ENCODE measurements around the gene UGT8.
"Not testable (repeated sequence)": the region's sequence is repeated elsewhere in the genome, so short reads cannot be mapped to it uniquely, and the experiment has no call there.

The UGT8 gene, protein sequence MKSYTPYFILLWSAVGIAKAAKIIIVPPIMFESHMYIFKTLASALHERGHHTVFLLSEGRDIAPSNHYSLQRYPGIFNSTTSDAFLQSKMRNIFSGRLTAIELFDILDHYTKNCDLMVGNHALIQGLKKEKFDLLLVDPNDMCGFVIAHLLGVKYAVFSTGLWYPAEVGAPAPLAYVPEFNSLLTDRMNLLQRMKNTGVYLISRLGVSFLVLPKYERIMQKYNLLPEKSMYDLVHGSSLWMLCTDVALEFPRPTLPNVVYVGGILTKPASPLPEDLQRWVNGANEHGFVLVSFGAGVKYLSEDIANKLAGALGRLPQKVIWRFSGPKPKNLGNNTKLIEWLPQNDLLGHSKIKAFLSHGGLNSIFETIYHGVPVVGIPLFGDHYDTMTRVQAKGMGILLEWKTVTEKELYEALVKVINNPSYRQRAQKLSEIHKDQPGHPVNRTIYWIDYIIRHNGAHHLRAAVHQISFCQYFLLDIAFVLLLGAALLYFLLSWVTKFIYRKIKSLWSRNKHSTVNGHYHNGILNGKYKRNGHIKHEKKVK

DNA sequence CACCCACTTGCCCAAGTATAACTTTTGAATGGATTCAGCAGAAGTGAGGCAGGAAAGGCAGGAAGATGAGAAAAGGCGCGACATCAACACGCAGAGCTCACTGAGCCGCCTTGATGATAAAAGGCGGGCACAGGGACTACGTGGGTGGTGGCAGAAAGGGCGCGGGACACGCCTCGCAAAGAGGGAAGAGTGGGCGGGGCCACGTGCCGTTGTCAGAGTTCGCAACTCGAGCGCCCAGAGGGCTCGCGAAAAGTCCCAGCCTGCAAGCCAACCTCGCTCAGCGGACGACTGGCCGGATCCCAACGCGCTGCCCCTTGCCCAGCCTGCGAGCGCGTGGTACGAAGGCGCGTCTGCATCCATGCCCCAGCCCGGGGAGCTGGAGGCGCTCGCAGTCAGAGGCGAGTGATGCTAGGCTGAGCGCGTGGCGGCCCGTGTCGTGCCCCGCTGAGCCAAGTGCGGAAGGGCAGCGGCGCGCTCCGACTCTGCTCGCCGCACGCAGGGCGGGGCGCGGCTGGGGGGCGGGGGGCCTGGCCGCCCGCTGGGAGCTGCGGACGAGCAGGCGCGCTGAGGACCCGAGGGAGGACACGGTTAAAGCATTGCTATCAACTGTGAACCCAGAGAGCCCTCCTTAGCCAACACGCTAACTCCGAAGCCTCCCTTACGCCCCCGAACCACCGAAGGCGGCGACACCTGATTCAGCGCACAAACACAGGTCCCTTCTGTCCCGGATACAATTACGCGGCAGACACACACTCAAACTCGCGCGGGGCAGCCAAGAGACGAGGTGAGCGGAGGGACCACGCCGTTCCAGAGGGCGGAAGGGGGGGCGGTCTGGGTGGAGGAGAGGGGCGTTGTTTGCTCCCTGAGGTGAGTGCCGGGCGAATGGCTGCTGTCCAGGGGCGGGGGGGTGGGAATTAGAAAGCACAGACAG lies at the start of gene UGT8:
TSS of gene UGT8 (plus strand) at position 617 of the 931 bp plus-strand sequence. CDS start 24,074 bp downstream, outside the sequence.
- peak in 54 of 58 donors; percentile 14 to 86 (median 69) for DNase-seq

DNA sequence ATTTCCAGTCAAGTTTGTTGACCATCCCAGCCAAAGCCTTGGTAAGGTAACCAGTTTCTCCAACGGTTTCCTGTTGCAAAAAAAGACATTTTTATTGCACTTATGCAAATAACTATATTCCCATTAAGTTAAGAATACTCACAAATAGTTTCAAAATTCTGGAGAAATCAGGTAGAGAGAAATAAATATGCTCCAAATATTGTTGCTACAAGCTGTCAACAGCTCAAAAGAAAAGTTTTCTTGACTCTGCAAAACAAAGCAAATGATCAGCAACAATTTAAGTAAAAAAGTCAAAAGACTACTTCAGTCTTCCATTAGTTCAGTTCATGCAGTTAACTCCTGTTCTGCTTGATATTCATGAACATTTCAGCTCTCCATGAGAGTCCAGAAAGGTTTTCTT lies 49.0 kb upstream of the UGT8 start:
- no peak for DNase-seq

DNA sequence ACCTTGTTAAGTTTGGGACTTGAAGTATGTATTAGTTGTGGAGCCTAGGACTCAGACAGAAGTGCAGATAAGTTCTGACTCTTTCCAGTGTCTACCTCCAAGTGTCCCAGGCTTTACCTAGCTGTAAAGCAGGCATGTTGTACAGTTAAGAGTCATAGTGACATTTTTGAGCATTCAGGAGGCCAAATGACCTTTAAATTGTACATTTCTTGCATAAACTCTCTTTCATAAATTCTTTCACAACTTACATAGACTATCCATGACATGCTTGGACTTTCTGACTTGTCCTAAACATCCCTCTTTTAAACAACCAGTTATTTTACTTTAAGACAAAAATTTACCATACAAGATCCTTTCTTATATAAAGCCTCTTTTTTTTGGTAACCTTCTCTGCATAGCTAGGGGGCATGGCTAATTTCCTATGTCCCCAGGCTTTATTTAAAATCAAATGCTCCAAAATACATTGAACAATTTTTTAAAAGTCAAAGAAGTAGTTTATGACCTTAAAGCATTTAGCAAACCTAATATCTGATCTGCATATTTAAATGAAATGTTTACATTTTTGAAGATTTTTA lies 40.1 kb upstream of the UGT8 start:
- DNase-seq, result no peak

DNA sequence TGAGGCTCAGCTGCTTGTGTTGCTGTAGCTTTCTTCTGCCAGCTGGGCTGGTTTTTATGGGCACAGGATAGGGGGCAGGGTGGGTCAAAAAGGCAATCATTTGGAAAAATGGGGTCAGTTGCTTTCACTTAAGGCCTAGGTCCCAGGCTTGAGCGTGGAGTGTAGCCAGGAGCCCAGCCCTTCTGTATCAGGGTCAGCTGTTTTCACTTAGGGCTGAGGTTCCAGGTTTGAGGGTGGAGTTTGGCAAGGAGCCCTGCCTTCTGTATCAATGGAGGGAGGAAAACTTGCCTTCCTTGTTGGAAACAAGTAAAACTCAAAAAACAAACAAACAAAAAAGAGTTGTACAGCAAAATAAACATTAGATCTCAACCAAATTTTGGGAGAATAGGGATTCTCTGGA lies 37.0 kb upstream of the UGT8 start:
- no peak for DNase-seq

DNA sequence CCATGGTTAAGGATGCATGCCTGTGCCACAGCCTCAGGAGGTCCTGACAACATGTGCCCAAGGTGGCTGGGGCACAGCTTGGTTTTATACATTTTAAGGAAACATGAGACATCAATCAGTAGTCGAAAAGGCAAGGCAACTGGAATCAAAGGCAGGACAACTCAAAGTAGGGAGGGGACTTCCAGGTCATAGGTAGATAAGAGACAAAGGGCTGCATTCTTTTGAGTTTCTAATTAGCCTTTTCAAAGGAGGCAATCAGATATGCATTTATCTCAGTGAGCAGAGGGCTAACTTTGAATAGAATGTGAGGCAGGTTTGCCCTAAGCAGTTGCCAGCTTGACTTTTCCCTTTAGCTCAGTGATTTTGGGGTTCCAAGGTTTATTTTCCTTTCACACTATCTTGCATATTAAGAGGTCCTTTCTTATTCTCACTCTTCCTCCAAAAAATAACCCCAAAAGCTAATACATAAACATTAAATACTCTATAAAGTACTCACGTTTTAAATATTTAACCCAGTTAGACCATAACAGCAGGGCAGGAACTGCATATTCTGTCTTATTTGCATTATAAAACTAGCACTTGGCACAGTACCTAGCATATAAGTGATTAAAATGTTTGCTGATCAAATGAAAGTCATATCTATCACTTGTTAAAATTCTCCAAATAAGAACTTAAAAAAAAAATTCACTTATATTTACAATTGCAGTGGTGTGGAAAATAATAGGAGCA lies 36.3 kb upstream of the UGT8 start:
- no peak for DNase-seq

DNA sequence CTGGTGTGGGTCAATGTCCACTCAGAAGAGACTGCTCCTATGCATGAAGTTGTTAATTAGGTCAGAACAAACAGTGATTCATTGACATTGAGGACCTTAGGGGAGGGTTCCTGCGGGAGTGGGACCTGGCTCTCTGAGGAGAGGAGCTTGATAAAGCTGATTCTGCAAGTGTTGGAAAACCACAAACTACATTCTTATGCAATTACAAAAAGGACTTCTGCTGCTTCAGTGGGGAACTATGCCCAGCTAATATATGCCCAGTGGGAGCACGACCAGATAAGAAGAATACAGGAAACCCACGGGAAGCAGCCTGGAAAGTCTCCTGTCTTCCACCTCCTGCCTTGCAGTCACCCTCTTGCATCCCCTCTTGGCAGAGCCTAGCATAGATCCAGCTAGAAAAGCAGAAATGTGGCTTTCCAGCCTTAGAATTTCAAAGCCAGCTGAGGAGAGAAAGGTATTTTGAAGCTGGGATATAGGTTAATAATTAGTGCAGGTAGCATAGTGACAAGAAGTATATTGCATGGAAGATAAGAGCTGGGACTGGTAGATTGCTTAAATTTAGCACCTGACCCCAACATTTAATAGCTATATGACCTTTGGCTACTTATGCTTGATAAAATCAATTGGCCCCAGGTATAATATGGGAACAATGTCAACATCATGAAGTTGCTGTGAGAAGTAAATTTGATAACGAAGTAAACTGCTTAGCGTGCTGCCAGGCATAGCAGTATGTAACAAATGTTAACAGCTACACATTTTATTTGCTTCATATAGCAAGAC lies 34.9 kb upstream of the UGT8 start:
- no peak for DNase-seq

DNA sequence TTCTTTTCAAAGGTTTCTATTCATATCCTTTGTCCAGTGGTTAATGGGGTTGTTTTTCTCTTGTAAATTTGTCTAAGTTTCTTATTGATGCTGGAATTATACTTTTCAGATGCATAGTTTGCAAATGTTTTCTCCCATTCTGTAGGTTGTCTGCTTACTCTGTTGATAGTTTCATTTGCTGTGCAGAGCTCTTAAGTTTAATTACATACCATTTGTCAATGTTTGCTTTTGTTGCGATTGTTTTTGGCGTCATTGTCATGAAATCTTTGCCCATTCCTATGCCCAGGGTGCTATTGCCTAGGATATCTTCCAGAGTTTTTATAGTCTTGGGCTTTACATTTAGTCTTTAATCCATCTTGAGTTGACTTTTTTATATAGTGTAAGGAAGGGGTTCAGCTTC lies 21.2 kb upstream of the UGT8 start:
- no peak for DNase-seq

DNA sequence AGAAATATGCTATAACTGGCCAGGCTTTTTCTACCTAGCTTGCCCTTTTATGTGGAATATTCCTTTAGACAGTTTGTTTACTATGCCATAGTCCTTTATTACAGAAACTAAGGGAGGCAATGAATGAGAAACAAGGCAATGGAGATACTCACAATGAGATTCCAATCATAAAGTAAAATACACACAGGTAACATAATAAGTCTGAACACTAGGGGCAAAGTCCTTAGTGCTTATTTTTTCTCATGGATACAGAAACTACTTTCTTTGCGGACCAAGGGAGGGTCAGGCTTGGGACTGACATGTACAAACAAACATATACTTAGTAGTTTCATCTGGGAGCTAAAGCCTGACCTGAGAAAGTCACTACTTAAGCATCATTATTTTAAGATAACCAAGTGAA lies 16.0 kb upstream of the UGT8 start:
- no peak for DNase-seq

DNA sequence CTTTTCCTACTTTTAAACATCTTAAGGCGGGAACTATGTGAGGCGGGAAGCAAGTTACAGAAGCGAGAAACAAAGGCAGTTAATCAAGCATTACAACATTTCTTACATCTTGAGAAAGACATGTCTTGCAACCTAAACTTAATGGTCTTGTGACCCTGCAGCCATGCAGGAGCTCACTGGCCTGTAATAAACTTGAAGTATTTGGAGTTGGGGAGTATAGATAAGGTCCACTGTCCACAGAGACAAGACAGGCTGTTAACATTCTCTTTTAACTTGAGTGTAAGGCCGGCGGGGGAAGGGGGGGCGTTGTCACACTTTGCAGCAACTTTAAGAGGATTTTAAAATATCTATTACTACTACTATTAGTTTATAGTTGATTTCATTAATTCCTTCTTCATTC lies 10.3 kb upstream of the UGT8 start:
- DNase-seq, result no peak

DNA sequence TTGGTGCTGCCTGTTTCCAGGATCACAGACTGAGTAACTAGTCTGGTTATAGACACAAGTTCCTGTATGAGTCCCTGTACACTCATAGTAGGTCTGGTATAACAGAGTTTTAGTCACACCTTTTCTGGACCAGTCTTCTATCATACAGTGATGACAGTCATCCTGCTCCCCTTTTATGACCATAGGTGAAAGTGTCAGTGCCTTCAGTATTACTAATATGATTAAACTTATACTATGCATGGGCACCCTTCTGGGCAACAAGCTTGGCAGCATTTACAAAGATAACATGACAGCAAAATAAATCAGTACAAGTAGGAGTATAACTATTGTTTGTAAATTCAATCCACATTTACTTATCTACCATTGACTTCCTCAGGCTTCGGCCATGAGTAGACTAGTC lies 8.2 kb upstream of the UGT8 start:
- not testable (repeated sequence) for DNase-seq

DNA sequence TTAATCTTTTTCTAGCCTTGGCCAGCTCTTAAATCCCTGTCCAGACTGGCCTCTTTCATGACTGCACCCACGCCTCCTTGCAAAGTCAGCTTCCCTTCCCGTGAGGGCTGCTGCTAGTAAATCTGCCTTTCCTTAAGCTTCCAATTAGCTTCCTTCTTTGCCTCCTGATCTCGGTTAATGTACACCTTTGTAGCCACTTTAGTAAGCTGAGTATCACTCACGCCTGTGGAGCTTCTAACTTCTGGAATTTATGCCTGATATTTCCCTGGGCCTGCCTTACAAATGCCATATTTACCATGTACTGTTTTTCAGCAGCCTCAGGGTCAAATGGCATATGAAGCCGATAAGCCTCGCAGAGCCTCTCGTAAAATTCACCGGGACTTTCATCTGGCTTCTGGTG lies 5.1 kb upstream of the UGT8 start:
- DNase-seq, result no peak

DNA sequence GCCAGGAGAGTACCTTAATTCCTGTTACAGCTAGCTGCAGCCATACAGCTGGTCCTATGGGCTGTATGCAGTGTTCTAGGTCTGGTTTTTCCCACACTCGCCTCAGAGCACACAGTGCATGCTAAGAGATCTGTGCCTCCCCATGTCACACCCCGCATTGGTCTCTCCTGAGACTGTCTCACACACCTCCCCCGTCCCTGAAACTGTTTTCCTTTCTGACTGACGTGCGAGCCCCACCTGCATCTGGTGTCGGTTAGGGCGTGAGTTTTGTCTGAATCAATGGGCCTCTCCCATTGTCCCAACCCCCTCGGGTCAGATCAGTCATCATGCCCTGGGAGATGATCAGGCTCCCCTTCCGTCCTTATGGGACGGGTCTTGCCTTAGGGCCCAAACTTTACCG lies 3.4 kb upstream of the UGT8 start:
- no peak for DNase-seq

DNA sequence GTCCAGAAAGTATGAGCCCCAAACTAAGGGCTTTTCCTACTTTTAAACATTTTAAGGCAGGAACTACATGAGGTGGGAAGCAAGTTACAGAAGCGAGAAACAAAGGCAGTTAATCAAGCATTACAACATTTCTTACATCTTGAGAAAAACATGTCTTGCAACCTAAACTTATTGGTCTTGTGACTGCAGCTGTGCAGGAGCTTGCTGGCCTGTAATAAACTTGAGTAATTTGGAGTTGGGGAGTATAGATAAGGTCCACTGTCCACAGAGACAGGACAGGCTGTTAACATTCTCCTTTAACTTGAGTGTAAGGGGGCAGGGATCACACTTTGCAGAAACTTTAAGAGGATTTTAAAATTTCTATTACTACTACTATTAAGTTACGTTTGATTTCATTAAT lies 2.7 kb upstream of the UGT8 start:
- no peak for DNase-seq

DNA sequence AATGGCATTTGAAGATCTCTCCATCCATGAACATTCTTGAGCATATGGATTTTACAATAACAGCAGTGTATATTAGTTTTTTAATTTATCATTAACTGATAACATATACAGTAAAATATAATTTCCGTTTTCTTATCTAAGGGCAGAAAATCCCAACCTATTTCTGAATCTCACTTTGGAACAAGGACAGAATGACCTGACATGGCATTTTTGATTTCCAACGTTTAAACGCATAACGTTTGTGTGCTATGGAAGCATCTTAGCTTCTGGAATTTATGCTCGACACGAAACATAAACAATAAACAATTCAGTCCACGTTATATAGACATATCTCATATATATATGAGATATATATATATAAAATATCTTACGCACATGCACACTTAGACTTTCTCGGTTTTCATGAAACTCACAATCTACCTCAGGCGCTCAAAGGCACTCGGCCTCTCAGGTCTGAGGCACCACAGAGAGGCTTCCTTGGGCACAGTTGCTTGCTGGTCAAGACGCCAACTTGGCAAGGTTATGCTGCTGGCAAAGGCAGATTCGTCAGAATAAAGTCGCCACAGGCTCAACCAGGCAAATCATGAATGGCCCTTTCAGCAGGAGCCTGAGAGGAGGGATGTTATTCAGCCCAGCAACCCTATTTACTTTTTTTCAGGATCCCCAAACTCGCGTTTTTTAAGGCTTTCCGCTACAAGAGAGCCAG lies 1.0 kb upstream of the UGT8 start:
- DNase-seq, result peak in 42 of 58 donors; percentile 3 to 80 (median 45)

DNA sequence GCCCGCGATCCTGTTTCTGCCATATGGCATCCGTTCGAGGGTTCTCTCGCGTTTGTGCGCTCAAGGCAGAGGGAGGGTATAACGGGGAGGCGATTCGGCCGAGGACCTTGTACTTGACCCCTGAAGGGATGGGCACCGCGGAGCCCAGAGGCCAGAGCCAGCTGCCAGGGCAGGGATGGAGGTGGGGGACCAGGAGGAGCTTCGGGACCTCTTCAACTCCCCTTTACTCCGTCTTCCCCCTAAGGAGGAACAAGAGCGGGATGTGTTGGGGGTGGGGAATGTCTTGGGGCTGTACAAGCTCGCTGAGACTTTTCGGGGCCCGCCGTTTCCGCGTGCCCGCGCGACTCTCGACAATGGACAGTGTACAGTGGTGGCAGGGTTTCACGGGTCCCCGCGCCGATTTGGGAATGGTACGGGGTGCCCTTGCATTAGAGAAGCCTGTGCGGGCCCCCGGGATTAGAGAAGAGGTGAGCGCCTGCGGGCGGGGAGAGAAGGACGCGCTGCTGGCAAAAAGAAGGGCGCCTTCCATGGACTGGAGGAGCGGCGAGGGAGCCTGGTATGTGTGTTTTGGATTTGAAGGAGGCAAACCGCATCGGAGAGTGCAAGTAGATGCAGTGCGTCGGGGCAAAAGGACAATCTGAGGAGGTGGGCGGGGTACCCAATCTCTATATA lies 760 bp downstream of the UGT8 start:
- peak in 20 of 58 donors; percentile 4 to 64 (median 31) for DNase-seq

DNA sequence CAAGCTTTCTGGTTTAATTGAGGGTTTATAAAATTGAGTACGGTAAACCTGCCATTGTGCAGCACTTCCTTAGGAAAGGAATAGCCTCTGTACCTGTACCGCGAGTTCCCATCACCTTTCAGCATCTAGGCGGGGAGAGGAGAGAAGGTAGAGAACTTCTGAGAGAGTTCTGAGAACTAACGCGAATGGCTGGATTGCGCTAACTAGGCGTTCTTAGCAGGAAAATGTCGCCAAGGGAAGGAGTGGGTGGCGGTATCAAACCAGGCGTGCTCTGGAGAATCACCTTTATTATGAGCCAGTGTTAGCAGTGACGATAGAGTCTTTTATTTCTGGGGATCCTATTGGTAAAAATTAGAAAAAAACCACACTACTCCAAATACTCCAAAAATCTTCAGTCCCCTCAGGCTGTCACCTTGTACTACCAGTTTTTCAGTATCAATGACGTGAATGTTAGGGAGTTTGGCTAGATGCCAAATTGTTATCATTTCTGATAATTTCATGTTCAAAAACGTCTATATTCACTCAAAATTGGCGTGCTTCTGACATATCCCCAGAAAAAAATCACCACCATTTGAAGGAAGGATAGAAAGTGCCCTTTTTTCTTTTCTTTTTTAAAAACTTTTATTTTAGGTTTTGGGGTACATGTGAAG lies 1.4 kb downstream of the UGT8 start:
- no peak for DNase-seq

DNA sequence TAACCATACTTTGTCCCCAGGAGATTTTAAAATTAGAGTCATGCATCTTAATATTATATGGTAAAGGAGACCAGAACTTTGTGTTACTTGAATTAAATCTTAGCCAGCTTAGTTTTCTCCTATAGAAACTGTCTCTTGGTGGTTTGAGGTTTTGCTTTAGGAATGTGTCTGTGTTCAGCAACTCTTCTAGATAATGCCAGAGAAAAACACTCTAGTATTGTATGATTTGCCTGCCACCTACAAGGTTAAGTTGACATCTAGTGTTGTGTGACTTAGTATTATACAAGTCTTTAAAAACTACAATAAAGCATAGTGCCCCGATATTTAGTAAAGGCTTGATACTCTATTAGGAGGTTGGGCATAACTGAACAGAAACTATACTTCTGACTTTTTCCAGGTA lies 2.1 kb downstream of the UGT8 start:
- DNase-seq, result no peak

DNA sequence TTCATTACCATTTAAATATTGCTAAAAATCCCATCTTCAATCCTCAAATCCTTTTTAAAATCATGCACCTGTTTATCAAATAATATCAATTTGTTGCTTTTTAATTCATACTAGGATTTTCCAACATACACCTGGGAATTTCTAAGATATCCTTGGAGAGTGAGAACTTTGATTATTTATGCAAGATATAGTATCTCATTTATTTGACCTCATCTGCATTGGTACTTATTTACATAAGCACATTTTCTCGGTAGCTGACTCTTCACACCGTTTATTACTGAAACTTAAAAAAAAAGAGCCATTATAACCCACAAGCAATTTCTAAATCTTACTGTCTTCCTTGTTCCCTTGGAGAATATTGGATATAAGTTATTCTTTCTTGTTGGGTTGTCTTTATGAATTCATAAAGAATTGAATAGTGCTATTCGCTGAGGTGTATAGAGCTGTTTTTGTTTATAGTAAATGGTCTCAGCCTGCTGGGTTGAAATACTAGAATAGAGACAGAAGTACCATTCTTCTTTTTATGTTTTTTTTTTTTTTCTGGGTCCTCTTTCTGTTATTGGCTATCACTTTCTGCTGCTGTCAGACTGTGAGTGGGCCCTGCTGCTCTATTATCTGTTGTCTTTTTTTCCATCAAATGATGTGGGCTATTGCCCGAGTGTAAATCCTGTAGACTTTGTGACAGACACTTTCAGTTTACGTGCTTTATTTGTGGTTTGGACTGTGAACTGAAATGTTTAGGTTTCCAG lies 2.9 kb downstream of the UGT8 start:
- DNase-seq, result peak in 10 of 58 donors; percentile 4 to 64 (median 12)

Data from anterior cingulate cortex (tissue), 58 donors.